Cardiac fibroblast (primary cell): ENCODE data around the gene THRAP3.

ENCODE experiments used
- DNase-seq, 2 donors: peaks; one replicate each; pipeline versions ENCODE4 v3.0.0 to v3.0.0-alpha.2; 2010; ENCODE audit warnings: low read depth in 2 of 2
- H3K4me3 ChIP-seq, 2 donors: replicated peaks in 1 of 2; 1 replicate in 1 of 2; 2 replicates in 1 of 2; pipeline ENCODE4 v1.5.1; 2011; ENCODE audit warnings: low read depth in 2 of 2, low read length in 2 of 2, mild to moderate bottlenecking in 2 of 2, moderate library complexity in 1 of 2
- CTCF ChIP-seq: IDR thresholded peaks from one replicate; pipeline ENCODE4 v1.5.1; 2011; ENCODE audit warnings: low read depth, mild to moderate bottlenecking, low read length, inconsistent platforms

The THRAP3 gene

GRCh38 chr1:36199934-36200741 is 24.1 kb upstream of the THRAP3 start:
- DNase-seq: peak; percentile 59 to 86
- TF ChIP-seq CTCF: no peak
- H3K4me3 ChIP-seq: no peak overlapping the region

- H3K4me3 ChIP-seq: no peak overlapping the region
- no peak for TF ChIP-seq CTCF
- DNase-seq: no peak
Measured at GRCh38 chr1:36203027-36203553, 21.2 kb upstream of the THRAP3 start.

- no peak overlapping the region for H3K4me3 ChIP-seq
- TF ChIP-seq CTCF: no peak
- DNase-seq: peak; percentile 63 to 90
Measured at GRCh38 chr1:36203554-36204346, 20.5 kb upstream of the THRAP3 start.

GRCh38 chr1:36204347-36204909 is 19.8 kb upstream of the THRAP3 start:
- H3K4me3 ChIP-seq: no peak overlapping the region
- peak in 1 of 2 donors; percentile 71 for DNase-seq
- TF ChIP-seq CTCF: no peak

- no peak for TF ChIP-seq CTCF
- no peak for DNase-seq
- no peak overlapping the region for H3K4me3 ChIP-seq
Measured at GRCh38 chr1:36206323-36206858, 17.9 kb upstream of the THRAP3 start.

GRCh38 chr1:36207339-36207738 is 16.9 kb upstream of the THRAP3 start:
- H3K4me3 ChIP-seq: no peak overlapping the region
- DNase-seq: peak; percentile 49 to 92
- no peak for TF ChIP-seq CTCF
